GM18508 (cell line): ENCODE results near the gene WFIKKN1.
A peak's percentile ranks its signal among the peaks of the same experiment; 100 is the strongest.

ENCODE experiments used
- ATAC-seq: cut with Tn5 transposase; IDR thresholded peaks from one replicate; pipeline ENCODE4 v1.9.1; 2021; ENCODE audit warnings: moderate number of reproducible peaks; ENCODE audit not compliant: insufficient read depth, unreplicated experiment

The WFIKKN1 gene

DNA sequence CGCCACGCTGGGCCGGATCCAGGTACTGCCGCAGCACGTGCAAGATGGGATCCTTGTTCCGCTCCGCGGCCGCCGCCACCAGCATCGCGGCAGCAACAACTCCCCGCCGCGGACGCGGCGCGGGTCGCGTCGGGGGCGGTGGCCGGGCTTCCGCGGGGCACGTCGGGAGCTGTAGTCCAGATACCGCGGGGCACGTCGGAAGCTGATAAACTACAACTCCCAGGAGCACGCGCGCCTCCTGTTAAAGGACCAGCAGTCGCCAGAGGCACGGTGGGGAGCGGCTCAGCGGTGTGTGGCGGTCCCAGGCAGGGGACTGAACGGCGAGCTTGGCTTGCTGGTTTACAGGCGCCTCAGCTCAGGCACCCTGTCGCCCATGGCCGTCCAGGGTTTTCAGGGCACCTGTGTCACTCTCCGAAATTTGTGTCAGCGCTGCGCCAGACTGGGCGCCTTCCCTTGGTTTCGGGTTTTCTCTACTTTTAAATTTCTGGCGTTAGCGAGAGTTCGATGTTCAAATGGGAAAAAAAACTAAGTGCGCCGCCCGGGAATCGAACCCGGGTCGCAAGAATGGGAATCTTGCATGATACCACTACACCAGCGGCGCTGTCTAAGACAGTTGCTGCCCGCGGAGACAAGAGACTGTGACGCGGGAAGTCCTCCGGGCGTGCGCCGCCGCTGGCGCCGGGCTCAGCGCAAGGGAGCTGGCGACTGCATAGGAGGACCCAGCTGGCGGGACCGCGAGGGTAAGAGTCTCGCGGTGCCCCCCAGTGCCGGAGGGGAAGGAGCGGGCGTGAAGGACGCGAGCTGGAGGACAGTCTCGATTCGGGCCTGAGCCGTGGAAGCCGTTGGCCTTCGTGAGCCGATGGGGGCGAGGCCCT is 5.7 kb downstream of the WFIKKN1 start, which contains the start of gene METTL26:
METTL26 (minus strand) TSS at position 100 of the 875 bp plus-strand sequence; CDS start at position 85, 15 bp downstream.
- ATAC-seq, result peak; percentile 48

DNA sequence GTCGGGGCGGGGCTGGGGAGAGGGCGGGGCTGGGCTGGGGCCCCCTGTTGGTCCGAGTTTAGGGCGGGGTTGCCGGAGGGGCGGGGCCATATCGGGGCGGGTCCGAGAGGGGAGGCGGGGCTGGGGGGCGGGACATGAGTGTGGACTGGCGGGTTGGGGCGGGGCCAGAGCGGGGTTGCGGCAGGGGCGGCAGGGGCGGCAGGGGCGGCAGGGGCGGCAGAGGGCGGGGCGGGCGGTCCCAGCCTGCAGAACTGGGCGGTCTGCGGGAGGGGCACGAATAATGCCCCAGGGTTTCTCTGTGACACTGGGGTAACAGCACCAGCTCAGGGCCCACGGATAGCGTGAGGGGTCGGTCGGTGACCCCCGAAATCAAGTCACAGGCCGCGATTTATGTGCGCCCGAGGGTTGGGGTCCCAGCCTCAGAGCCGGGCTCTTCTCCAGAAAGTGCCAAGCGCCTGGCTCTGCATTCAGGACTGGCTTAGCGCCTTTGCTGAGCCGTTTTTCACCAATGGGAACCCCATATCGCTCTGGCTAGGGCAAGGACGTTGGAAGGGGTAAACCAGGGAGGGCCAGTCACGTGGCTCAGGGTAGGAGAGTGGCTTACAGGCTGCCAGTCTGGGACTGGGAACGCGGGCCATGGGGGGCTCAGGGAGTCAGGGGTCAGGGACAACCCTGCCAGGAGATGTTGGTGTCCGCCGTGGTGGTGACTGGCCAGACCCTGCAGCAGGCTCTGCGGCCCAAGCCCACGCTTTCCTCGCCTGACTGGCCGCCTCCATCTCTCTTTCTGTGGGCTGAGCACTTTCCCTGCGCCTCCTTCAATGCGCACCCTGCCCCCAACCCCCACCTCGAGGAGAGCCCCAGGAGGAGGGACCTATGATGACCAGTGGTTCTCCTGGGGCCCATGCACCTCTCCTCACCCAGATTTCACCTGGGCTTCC is 6.6 kb downstream of the WFIKKN1 start:
- ATAC-seq, result no peak

DNA sequence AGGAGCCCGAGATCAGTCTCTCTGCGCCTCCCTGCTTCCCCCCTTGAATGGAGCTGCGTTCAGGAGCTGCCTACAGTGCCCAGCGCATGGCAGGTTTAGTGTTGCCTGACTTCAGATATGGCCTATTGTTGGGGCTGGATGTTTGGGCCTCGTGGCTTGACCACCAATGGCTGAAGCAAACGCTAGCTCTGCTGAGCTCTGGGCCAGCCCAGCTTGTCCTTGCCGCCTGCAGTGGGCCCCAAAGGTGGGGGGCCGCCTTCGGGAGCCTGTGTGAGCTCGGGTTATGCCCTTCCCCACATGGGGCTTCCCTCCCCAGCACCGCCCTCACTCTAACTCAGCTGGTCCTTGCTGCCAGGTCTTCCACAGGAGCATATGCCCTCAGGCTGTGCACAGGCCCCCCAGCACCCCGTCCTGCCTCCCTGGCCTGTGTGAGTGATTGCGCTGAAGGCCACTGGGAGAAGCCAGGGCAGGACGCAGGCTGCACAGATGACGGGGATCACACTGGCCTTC is 7.3 kb downstream of the WFIKKN1 start:
- no peak for ATAC-seq

DNA sequence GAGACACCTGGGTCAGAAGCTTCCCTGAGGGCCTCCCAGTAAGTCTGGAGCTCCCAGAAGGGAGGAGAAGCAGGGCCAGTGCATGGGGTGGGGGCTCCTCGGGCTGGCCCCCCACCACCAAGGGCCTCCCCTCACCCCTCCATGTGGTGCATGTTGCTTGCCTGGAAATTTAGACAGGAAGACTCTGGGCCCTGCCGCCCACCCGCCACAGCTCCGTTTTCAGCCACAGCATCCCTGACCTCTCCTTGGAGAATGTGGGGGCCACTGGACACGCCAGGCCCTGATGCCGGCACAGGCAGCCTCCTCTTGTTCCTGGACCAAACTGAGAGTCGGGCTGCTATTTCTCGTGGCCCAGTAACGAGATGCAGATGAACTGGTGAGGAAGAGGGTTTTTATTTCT is 8.1 kb downstream of the WFIKKN1 start:
- no peak for ATAC-seq

DNA sequence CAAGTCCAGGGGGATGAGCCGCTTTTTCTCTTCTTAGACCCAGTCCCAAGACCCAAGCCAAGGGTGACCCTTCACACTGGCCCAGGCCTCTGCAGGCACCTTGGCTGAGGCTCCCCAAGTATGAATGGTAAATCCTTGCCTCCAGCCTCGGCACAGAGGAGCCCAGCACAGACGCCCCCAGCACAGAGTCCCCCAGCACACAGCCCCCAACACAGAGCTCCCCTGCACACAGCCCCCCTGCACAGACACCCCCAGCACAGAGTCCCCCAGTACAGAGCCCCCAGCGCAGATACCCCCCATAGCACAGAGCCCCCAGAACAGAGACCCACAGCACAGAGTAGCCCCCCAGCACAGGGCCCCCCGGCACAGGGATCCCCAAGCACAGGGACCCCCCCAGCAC is 9.8 kb downstream of the WFIKKN1 start:
- no peak for ATAC-seq

DNA sequence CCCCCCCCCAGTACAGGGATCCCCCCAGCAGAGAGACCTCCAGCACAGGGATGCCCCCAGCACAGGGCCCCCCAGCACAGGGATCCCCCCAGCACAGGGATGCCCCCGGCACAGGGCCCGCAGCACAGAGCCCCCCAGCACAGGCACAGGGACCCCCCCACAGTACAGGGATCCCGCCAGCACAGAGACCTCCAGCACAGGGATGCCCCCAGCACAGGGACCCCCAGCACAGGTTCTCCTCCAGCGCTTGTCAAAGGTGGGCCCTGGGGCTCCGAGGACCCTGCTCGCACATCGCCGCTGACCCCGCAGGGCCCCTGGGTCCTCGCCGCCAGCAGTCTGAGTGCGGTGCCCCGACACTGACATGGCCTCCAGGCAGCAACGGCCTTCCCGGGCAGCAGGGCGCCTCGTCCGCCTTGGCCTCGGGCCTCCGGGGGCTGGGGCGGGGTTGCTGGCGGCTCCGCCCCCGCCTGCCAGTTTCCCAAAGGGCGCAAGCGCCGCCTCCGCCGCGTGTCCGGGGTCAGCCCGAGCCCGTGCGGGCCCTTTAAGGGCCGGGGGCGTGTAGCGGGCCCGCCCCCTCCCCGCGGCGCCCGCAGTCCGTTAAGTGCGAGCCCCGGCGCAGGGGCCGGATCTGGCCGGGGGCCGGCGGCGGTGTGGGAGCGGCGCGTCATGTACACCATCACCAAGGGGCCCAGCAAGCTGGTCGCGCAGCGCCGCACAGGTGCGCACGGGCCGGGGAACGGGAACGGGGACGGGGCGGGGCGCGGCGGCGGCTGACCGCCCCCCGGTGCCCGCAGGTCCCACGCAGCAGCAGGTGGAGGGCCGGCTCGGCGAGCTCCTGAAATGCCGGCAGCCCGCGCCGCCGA is 10.8 kb downstream of the WFIKKN1 start, which contains the start of gene MCRIP2:
MCRIP2 (plus strand) TSS at position 503 of the 863 bp plus-strand sequence; CDS start at position 667, 164 bp downstream.
- ATAC-seq, result no peak

DNA sequence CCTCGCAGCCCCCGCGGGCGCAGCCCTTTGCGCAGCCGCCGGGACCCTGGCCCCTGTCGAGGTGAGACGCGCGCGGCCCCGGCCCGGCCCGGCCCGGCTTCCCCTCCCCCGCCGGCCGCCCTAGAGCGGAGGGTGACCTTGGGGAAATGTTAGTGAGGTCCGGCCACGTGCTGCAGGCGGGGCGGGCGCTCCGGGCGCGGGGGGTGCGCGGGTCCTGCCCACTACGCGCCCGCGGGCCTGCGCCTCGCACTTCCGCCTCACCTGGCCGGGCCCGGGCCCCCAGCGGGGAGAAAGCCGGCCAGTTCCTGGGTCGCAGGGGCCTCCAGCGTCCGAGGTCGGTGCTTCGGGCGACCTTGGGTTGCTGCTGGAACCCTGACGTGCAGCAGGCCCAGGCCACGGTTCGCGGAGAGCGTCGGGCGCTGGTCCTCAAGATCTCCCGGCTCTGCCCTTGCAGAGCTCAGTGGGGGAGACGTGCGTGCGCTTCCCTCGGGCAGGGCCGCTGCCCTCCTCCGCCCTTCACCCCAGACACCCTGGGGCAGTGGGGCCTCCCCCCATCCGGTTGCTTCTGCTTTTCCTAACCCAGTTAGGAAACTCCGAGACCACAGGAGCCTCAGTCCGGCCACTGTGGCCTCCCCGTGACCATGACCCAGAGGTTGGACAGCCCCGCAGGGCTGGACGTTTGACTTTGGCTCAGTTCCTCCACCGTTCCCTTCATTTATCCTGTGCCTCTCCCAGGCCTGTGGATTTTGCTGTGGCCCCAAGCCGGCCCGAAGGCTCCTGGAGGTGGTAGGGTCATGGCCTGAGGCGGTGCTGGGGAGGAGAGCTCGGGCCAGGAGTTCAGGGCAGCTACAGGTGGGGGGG is 11.6 kb downstream of the WFIKKN1 start:
- no peak for ATAC-seq

DNA sequence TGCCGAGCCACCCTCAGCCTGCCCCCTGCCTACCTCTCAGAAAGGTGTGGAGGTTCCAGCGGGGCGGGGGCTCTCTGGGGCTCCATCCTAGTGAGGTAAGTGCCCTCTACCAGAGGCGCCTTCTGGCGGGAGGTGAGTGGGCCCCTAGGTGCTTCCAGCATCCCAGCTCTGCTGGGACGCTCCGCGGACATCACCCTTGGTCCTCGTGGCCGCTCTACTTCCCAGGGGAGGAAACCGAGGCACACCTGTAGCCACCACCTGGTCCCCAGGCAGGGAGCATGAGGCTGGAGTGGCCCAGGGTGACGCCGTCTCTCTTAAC is 12.2 kb downstream of the WFIKKN1 start:
- ATAC-seq, result no peak

DNA sequence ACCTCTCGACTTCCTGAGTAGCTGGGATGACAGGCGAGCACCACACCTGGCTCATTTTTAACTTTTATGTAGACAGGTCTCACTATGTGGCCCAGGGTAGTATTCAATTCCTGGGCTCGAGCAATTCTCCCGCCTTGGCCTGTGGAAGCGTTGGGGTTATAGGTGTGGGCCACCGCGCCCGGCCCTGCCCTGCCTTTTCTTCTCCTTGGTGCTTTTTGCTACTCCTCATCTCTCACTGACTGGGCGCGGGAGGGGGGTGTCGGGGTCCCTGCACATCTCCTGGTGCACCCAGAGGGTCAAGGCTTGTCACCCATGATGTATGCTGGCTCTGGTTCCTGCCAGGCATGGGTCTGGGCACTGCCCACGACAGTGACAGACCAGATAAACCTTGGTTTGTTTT is 13.8 kb downstream of the WFIKKN1 start:
- ATAC-seq, result no peak

DNA sequence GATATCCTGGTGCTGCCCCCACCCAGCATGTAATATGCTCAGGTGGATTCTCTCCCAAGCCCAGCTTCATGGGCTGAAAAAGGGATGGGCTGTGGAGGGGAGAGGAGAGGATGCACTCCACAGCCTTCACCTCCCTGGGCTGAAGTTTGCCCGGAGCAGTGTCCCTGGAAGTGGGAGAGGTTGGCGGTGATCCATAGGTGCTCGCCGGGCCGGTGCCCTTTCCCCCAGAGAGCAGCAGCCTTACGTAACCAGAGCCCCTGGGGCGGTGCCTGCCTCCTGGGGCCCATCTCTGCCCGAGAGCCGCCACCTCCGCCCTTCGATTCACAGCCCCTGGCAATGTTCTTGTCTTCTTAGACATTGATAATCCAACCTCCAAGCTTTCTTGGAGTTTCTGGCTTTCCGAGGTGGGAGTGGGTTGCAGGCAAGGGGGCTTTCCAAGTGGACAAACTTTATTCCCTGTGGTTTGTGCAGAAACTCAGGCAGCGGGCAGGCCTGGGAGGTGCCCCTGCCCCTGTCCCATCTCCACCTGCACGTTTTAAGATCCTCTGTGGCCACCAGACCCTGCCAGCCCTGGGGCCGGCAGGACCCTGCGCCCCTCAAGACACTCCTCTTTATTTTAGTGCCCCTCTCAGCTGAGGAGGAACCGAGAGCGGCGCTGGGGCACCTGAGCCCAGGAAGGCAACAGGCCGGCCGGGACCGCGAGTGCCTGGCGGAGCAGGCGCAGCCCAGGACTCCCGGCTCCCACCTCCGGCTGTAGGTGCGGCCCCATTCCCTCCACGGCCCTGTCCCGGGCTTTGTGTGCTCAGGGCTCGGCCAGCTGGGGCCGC is 15.3 kb downstream of the WFIKKN1 start:
- ATAC-seq, result no peak

DNA sequence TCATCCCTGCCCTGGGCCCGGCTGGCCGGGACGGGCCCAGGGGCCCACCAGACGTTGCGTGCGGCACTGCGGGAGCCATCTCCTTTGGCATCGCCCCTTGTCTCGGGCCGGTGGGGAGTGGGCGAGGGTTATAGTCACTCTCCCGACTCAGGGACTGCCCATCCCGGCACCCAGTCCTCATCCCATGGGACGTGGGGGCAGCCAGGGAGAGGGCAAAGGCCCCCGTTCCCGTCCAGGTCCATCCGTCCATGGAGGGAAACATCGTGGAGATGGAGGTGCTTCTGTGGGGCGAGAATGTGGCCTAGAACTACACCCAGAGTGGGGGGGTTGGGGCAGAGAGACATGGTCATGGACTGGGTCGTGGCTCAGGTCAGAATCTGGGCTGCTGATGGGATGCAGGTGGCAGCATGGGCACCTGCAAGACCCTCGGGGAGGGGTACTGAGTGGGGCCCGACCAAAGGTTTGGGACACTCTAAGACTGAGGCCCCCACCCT is 15.9 kb downstream of the WFIKKN1 start:
- no peak for ATAC-seq

DNA sequence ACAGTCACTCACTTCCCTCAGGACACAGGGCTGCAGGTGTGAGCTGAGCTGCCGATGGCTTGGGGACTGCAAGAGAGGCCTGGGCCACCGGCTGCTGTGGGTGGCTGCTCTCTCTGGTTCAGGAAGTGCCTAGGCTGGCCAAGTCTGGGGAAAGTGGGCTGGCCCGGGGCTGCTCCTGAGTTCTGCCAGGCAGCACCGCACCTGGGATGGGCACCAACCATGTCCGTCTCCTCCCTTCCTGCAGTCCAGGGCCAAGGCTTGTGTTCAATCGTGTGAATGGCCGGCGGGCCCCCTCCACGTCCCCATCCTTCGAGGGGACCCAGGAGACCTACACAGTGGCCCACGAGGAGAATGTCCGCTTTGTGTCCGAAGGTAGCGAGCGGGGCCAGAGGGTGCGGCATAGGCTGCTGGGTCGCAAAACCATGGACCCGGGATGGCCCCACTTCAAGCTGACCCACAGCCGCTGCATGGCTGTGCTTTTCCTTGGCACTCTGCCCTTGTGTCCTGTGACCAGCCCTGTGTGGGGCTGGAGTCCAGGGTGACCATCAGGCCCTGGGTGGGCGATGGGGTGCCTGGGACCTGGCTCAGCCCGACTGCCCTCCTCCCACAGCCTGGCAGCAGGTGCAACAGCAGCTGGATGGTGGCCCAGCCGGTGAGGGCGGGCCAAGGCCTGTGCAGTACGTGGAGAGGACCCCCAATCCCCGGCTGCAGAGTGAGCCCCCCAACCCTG is 16.6 kb downstream of the WFIKKN1 start:
- no peak for ATAC-seq

DNA sequence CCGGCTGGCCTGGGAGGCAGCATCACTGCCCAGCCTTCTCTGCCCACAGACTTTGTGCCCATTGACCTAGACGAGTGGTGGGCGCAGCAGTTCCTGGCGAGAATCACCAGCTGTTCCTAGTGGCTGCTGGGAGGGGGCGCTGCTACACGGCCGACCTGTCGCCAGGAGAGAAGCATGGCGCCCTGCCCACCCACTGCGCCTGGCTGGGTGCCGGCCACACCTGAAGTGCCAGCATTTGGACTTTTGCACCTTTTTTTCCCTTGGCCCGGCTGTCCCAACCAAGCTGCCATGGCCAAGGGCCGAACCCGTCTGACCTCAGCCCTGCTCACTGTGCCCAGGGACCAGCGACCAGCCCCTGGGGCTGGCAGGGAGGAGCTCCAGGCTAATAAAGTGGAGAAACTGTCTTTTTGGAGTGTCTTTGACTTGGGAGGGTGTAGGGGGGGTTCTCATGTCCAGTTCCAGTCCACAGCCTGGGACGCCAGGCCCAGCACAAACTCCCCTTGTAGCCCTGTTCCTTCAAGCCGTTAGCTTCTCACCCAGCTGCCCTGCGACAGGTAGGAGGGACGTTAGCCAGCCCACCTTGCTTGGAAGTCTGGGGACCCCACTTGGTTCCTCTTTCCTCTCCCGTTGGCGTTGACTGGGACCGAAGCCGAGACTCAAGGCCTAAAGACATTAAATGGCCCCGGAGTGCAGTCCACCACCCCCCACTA is 17.4 kb downstream of the WFIKKN1 start:
- ATAC-seq, result no peak

DNA sequence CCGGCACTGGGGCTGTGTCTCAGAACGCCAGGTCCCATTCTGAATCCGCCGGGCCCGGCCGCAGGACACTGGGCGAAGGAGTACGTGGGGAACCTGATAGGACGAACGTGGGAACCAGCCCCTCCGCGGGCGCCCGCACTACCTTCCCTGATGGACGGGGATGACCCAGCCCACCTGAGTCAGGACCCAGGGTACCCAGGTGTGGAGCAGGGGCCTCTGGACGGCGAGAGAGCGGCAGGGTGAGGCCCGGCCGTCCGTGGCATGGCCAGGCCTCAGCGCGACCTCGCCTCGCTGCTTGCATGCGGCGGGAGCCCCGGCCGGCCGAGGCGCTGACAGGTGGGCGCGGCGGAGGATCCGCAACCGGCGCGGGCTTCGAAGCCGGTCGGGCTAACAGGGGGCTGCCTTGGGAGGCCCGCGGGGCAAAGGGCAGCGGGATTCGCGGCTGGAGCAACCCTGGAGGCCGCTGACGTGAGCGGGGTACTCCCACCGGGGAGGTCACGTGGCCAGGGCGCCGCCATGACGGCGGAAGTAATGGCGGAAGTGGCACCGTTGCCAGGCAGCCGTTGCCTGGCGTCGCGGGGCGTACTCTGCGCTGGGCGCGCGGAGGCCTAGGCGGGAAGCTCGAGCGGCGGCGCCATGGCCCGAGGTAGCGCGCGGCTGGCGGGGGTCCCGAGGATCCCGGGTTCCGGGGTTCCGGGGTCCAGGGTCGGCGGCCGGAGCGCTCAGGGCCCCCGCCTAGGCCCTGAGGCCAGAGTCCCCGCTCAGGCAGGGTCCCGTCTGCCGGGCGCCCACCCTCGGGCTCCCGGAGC is 18.2 kb downstream of the WFIKKN1 start, which contains the start of gene WDR90:
WDR90 (plus strand) TSS at position 585 of the 809 bp plus-strand sequence; CDS start at position 637, 52 bp downstream.
- peak; percentile 43 for ATAC-seq

DNA sequence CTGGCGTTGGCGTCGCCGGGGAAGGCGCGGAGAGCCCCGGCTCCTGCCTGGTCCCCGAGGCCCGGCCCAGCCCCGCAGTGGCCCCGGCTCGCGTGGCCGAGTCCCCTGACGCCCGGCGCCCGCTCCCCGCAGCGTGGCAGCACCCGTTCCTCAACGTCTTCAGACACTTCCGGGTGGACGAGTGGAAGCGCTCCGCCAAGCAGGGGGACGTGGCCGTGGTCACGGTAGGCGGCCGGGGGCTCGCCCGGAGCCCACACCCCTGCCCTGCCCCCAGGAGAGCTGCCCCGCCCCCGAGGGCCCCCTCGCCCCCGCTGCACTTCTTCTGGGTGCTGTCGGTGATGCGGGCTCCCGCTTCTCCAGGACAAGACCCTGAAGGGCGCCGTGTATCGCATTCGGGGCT is 18.8 kb downstream of the WFIKKN1 start:
- no peak for ATAC-seq

DNA sequence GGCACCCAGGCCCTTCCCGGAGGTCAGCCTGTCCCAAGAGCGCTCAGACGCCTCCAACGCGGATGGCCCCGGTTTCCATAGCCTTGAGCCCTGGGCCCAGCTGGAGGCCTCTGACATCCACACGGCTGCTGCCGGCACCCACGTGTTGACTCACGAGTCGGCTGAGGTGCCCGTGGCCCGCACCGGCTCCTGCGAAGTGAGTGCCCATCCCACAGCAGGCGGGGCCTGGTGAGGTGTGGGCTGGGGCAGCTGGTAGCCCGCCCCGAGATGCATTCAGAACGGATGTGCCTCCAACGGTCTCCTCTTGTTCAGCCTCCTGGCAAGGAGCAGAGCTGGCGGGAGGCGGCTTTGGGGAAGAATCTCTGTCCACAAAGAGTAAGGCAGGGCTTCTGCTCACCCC is 21.1 kb downstream of the WFIKKN1 start:
- ATAC-seq, result no peak
